Measurements from ENCODE around the gene PTPRD.

GRCh38 chr9:8436786-8437185 is 2176.0 kb downstream of the PTPRD start:
- TF ChIP-seq CTCF (conservative IDR thresholded peaks at IDR 0.05; ENCODE audit: low read length) (no peak), EZH2phosphoT487 (IDR thresholded peaks at IDR 0.05; ENCODE audit: borderline replicate concordance, low read depth, low read length) (no peak)

Data from OCI-LY7 (cell line).